Mucosa of descending colon (tissue), 3 donors: Measurements from ENCODE around the gene C2orf68. TPM values are rescaled to one million over a fixed set of nuclear protein-coding genes. Genes with fewer than 3 reads are reported as not detected.
"Not testable (repeated sequence)": the region's sequence is repeated elsewhere in the genome, so short reads cannot be mapped to it uniquely, and the experiment has no call there.

ENCODE experiments used
- ATAC-seq: fragments of 200-7000 bp; cut with Tn5 transposase; one replicate; pipeline ENCODE4 v1.9.1; 2020; ENCODE audit warnings: mild to moderate bottlenecking, moderate library complexity
- DNase-seq, 3 donors: peaks; one replicate each; pipeline ENCODE4 v3.0.0-alpha.2; 2020
- H3K36me3 ChIP-seq: fragments of 200-600 bp; one replicate; pipeline ENCODE4 v1.8.0; 2021; ENCODE audit warnings: low read depth, mild to moderate bottlenecking
- H3K4me1 ChIP-seq: fragments of 200-600 bp; one replicate; pipeline ENCODE4 v1.8.0; 2021; ENCODE audit warnings: low read depth, mild to moderate bottlenecking
- H3K4me3 ChIP-seq: fragments of 200-600 bp; one replicate; pipeline ENCODE4 v1.8.0; 2021; ENCODE audit warnings: mild to moderate bottlenecking
- H3K9me3 ChIP-seq: fragments of 200-600 bp; one replicate; pipeline ENCODE4 v1.8.0; 2021; ENCODE audit warnings: mild to moderate bottlenecking
- CTCF ChIP-seq: fragments of 200-600 bp; IDR thresholded peaks from one replicate; pipeline ENCODE4 v1.8.0; 2022; ENCODE audit warnings: antibody characterized with exemption, mild to moderate bottlenecking
- intact Hi-C, 2 donors: fragments of 100-400 bp; cut with DNase I in 1 of 2; cut with micrococcal nuclease in 1 of 2; formaldehyde crosslinking; loops; one replicate each; pipeline versions ENCODE4 v1.11.0 to v1.11.1; 2022; cut with DNase I, micrococcal nuclease
- long read RNA-seq, 2 donors: library from polyadenylated mRNA; unstranded; transcript quantifications; one replicate each; pipeline ENCODE4 v2.0.0, GENCODE V29; 2019 to 2021
- total RNA-seq, 3 donors: library from RNA; stranded (reverse); fragmentation: NEBNext Ultra II Directional in 2 of 3; extraction: Animal tissue kit (Norgen Biotek cat#: 25700) in 2 of 3; gene quantifications; one replicate each; pipeline versions ENCODE4 v1.2.1 to v1.2.4, GENCODE V29; 2021 to 2023
- donor health status: DM: no; HTN: no; CAD: no; lungs with moderate emphysema.
- donor health status: DM: no; HTN: no; CAD: no.
- donor health status: DM: no; HTN: yes; CAD: no.

C2orf68 gene
- total RNA-seq = 10 to 100 TPM; 36.4 to 45.5 (median 36.7) TPM
- long read RNA-seq, donor 1, transcript C2orf68-201 (4 exons, 2,837 nt) = major isoform, 6 of 11 reads
- long read RNA-seq, donor 1, partial matches to known transcripts = 0 of 11 reads
- long read RNA-seq, donor 1, other reads (novel, unspliced or antisense) = 4 of 11 reads
- long read RNA-seq, donor 2, transcript C2orf68-201 (4 exons, 2,837 nt) = major isoform, 6 of 19 reads
- long read RNA-seq, donor 2, partial matches to known transcripts = 0 of 19 reads
- long read RNA-seq, donor 2, other reads (novel, unspliced or antisense) = 12 of 19 reads

GRCh38 chr2:85611705-85612587 is at the start of gene C2orf68:
Gene C2orf68 (minus strand): TSS chr2:85612066. CDS start chr2:85611984, 82 bp downstream.
- H3K36me3 ChIP-seq = no peaks in the 10 kb centered on the region
- ATAC-seq = peak; percentile 90
- peak within 1 kb of the TSS; percentile 73 for H3K4me3 ChIP-seq
- peak; percentile 93 to 95 (median 94) for DNase-seq
- peaks cover 10% of the 10 kb centered on the region for H3K4me1 ChIP-seq
- TF ChIP-seq CTCF = no peak
- intact Hi-C loops = no loop called here
- no peaks in the 10 kb centered on the region for H3K9me3 ChIP-seq

- H3K9me3 ChIP-seq = no peaks in the 10 kb centered on the region
- no peak for TF ChIP-seq CTCF
- intact Hi-C loops = no loop called here
- no peaks in the 10 kb centered on the region for H3K4me1 ChIP-seq
- DNase-seq (no peak), ATAC-seq (no peak)
- no peak overlapping the region for H3K4me3 ChIP-seq
- no peaks in the 10 kb centered on the region for H3K36me3 ChIP-seq
Measured at GRCh38 chr2:85661139-85661858, 49.4 kb upstream of the C2orf68 start.

- no peak for DNase-seq
- Histone ChIP-seq H3K36me3 (no peaks in the 10 kb centered on the region), H3K9me3 (no peaks in the 10 kb centered on the region), H3K4me1 (no peaks in the 10 kb centered on the region), H3K4me3 (no peak overlapping the region)
- intact Hi-C loops = no loop called here
- no peak for TF ChIP-seq CTCF
- ATAC-seq = no peak
Measured at GRCh38 chr2:85660725-85661124, 48.9 kb upstream of the C2orf68 start.

GRCh38 chr2:85660301-85660700 is 48.4 kb upstream of the C2orf68 start:
- intact Hi-C loops, DNase-seq, H3K9me3 ChIP-seq, ATAC-seq, H3K4me1 ChIP-seq, H3K4me3 ChIP-seq, H3K36me3 ChIP-seq: not testable (repeated sequence)

- DNase-seq (no peak), ATAC-seq (no peak)
- H3K4me3 ChIP-seq = no peak overlapping the region
- no peaks in the 10 kb centered on the region for H3K4me1 ChIP-seq
- H3K36me3 ChIP-seq = no peaks in the 10 kb centered on the region
- intact Hi-C loops = no loop called here
- no peak for TF ChIP-seq CTCF
- no peaks in the 10 kb centered on the region for H3K9me3 ChIP-seq
Measured at GRCh38 chr2:85659324-85659981, 47.6 kb upstream of the C2orf68 start.

- intact Hi-C loops, ATAC-seq, H3K36me3 ChIP-seq, H3K4me3 ChIP-seq, H3K4me1 ChIP-seq, H3K9me3 ChIP-seq, DNase-seq: not testable (repeated sequence)
Measured at GRCh38 chr2:85657399-85657798, 45.5 kb upstream of the C2orf68 start.
